Keratinocyte (primary cell): ENCODE measurements around the gene OCLN. TPM values are rescaled to one million over a fixed set of nuclear protein-coding genes. Genes with fewer than 3 reads are reported as not detected.
"Not testable (repeated sequence)": the region's sequence is repeated elsewhere in the genome, so short reads cannot be mapped to it uniquely, and the experiment has no call there.

ENCODE experiments used
- DNase-seq: peaks from one replicate; pipeline ENCODE4 v3.0.0-alpha.2; 2011; ENCODE audit warnings: low read depth, missing footprints, low spot score
- FAIRE-seq: peaks from 2 replicates; lab custom pipeline; 2011; peaks lifted over from hg19 to GRCh38; lab: Jason Lieb, UNC
- H2AFZ ChIP-seq: 2 replicates; pipeline ENCODE4 v1.6.0; 2012; ENCODE audit warnings: low read length, control low read depth, inconsistent platforms; ENCODE audit not compliant: control insufficient read depth
- H3K27ac ChIP-seq: 2 replicates; pipeline ENCODE4 v1.5.1; 2011; ENCODE audit warnings: low read length; ENCODE audit not compliant: control insufficient read depth, insufficient read depth
- H3K27me3 ChIP-seq: 3 replicates; pipeline ENCODE4 v1.6.0; 2011; ENCODE audit warnings: low read length; ENCODE audit not compliant: control insufficient read depth, insufficient read depth; ENCODE audit errors: extremely low read depth
- H3K36me3 ChIP-seq, 2 experiments: 2 replicates in 1 of 2; 3 replicates in 1 of 2; pipeline ENCODE4 v1.5.1; 2011; ENCODE audit warnings: low read length in 2 of 2, mild to moderate bottlenecking in 1 of 2; ENCODE audit not compliant: control insufficient read depth in 2 of 2, insufficient read depth in 2 of 2; ENCODE audit errors: extremely low read depth in 1 of 2
- H3K4me1 ChIP-seq: 3 replicates; pipeline ENCODE4 v1.5.1; 2011; ENCODE audit warnings: low read length; ENCODE audit not compliant: control insufficient read depth, insufficient read depth; ENCODE audit errors: extremely low read depth
- H3K4me2 ChIP-seq: 3 replicates; pipeline ENCODE4 v1.6.0; 2011; ENCODE audit warnings: low read depth, low read length; ENCODE audit not compliant: control insufficient read depth, insufficient read depth; ENCODE audit errors: extremely low read depth
- H3K4me3 ChIP-seq, 3 experiments: fragments of 200-600 bp in 1 of 3; sonication (generic) in 1 of 3; 2 replicates in 2 of 3; 3 replicates in 1 of 3; pipeline ENCODE4 v1.5.1; 2011 to 2016; ENCODE audit warnings: low read length in 3 of 3, mild to moderate bottlenecking in 3 of 3, control low read depth in 2 of 3, inconsistent platforms in 1 of 3, low read depth in 1 of 3, mixed read lengths in 1 of 3, mixed run types in 1 of 3, moderate library complexity in 1 of 3; ENCODE audit not compliant: control insufficient read depth in 2 of 3, insufficient read depth in 2 of 3; ENCODE audit errors: extremely low read depth in 1 of 3
- H3K79me2 ChIP-seq: 2 replicates; pipeline ENCODE4 v1.6.0; 2012; ENCODE audit warnings: low read length; ENCODE audit not compliant: control insufficient read depth, insufficient read depth
- H3K9ac ChIP-seq: 3 replicates; pipeline ENCODE4 v1.6.0; 2011; ENCODE audit warnings: low read length; ENCODE audit not compliant: control insufficient read depth, insufficient read depth; ENCODE audit errors: extremely low read depth
- H3K9me1 ChIP-seq: 3 replicates; pipeline ENCODE4 v1.6.0; 2011; ENCODE audit warnings: low read length; ENCODE audit not compliant: control insufficient read depth, insufficient read depth; ENCODE audit errors: extremely low read depth
- H3K9me3 ChIP-seq: 2 replicates; pipeline ENCODE4 v1.5.1; 2012; ENCODE audit warnings: low read depth, low read length; ENCODE audit not compliant: control insufficient read depth
- H4K20me1 ChIP-seq: 3 replicates; pipeline ENCODE4 v1.6.0; 2011; ENCODE audit warnings: low read length; ENCODE audit not compliant: control insufficient read depth, insufficient read depth; ENCODE audit errors: extremely low read depth
- CTCF ChIP-seq, 3 experiments: IDR thresholded peaks in 1 of 3; conservative IDR thresholded peaks in 1 of 3; optimal IDR thresholded peaks in 1 of 3; 2 replicates in 2 of 3; 3 replicates in 1 of 3; pipeline versions ENCODE3 to v1.5.1; 2011; ENCODE audit warnings: low read length in 3 of 3, mild to moderate bottlenecking in 3 of 3, moderate library complexity in 2 of 3, control low read depth in 1 of 3, inconsistent platforms in 1 of 3; ENCODE audit not compliant: insufficient read depth in 2 of 3; ENCODE audit errors: extremely low read depth in 1 of 3
- EZH2 ChIP-seq: IDR thresholded peaks from one replicate; pipeline ENCODE4 v1.6.1; 2012; ENCODE audit warnings: inconsistent platforms, mild to moderate bottlenecking, low read length, moderate library complexity
- dilution Hi-C: fragments of 300-500 bp; cut with MboI; formaldehyde crosslinking; loops from one replicate; pipeline ENCODE4 v1.7.0; 2020; ENCODE audit warnings: low sequenced_read_pairs; ENCODE audit not compliant: extremely low pct_ligation_motif_present
- polyA plus RNA-seq, 5 experiments: library from polyadenylated mRNA; depleted of rRNA in 3 of 5; stranded (reverse) in 3 of 5; stranded (forward) in 1 of 5; unstranded in 1 of 5; fragments of >200 nt; gene quantifications; 1 replicate in 1 of 5; 2 replicates in 3 of 5; 3 replicates in 1 of 5; pipeline versions ENCODE4 v1.2.1 to v1.2.3, GENCODE V29; 2011 to 2012; ENCODE audit warnings: missing spikeins in 2 of 5, low read depth in 1 of 5, low replicate concordance in 1 of 5

Gene OCLN
- polyA plus RNA-seq, 1 donor (not counting 4 experiments of a cell fraction or from before 2014, with no cell fraction given) = 4.6 TPM

GRCh38 chr5:69454460-69455249 lies 37.9 kb upstream of the OCLN start:
- FAIRE-seq = no peak
- Histone ChIP-seq H3K27ac (no peak overlapping the region), H3K9me1 (no peaks in the 10 kb centered on the region), H2AFZ (no peak overlapping the region), H3K9ac (no peak overlapping the region), H3K4me3 (no peak overlapping the region), H3K36me3 (no peaks in the 10 kb centered on the region), H3K79me2 (no peaks in the 10 kb centered on the region), H3K27me3 (no peaks in the 10 kb centered on the region), H4K20me1 (no peaks in the 10 kb centered on the region), H3K4me1 (peaks cover 5% of the 10 kb centered on the region), H3K9me3 (no peaks in the 10 kb centered on the region), H3K4me2 (no peak overlapping the region)
- dilution Hi-C loops = no loop called here
- no peak for DNase-seq
- no peak for TF ChIP-seq CTCF (optimal IDR thresholded peaks at IDR 0.05 in 1 of 3, IDR thresholded peaks at IDR 0.05 in 1 of 3, conservative IDR thresholded peaks at IDR 0.05 in 1 of 3; ENCODE audit: extremely low read depth in 1 of 3, insufficient read depth in 2 of 3, low read length in 3 of 3)
- TF ChIP-seq EZH2 = no peak

- H3K4me3 ChIP-seq, H3K9me1 ChIP-seq, H3K4me2 ChIP-seq, H3K9ac ChIP-seq, H4K20me1 ChIP-seq, DNase-seq, FAIRE-seq, dilution Hi-C loops, H3K9me3 ChIP-seq, H3K27me3 ChIP-seq, H3K27ac ChIP-seq, H3K36me3 ChIP-seq, H3K4me1 ChIP-seq, H3K79me2 ChIP-seq, H2AFZ ChIP-seq: not testable (repeated sequence)
These were observed 37.1 kb upstream of the OCLN start for GRCh38 chr5:69455428-69455988.
